Mesenchymal stem cell (in vitro differentiated cells and primary cell): ENCODE data around the gene DMD.
"Not testable (repeated sequence)": the region's sequence is repeated elsewhere in the genome, so short reads cannot be mapped to it uniquely, and the experiment has no call there.

Experiments used
- DNase-seq: peaks from one replicate; pipeline ENCODE4 v3.0.0-alpha.2; 2013
- H2AFZ ChIP-seq: one replicate; pipeline ENCODE4 v1.6.1; 2013; ENCODE audit warnings: low read depth, mild to moderate bottlenecking, control low read depth, inconsistent platforms, low read length, moderate library complexity
- H2AK5ac ChIP-seq: 2 replicates; pipeline ENCODE4 v1.6.1; 2013; ENCODE audit warnings: low read length, moderate library complexity, mild to moderate bottlenecking, inconsistent platforms; ENCODE audit not compliant: severe bottlenecking
- H2BK120ac ChIP-seq: one replicate; pipeline ENCODE4 v1.6.1; 2013; ENCODE audit warnings: low read depth, mild to moderate bottlenecking, inconsistent platforms, low read length, moderate library complexity
- H2BK12ac ChIP-seq, 2 experiments: one replicate each; pipeline ENCODE4 v1.6.1; 2013; ENCODE audit warnings: inconsistent platforms in 2 of 2, low read length in 2 of 2, mild to moderate bottlenecking in 2 of 2, moderate library complexity in 2 of 2, control low read depth in 1 of 2
- H2BK15ac ChIP-seq: one replicate; pipeline ENCODE4 v1.6.1; 2013; ENCODE audit warnings: mild to moderate bottlenecking, low read depth, inconsistent platforms; ENCODE audit not compliant: poor library complexity, severe bottlenecking
- H2BK5ac ChIP-seq: 2 replicates; pipeline ENCODE4 v1.6.1; 2013; ENCODE audit warnings: low read depth, mild to moderate bottlenecking, low read length, control low read depth, inconsistent platforms; ENCODE audit not compliant: poor library complexity, severe bottlenecking
- H3K14ac ChIP-seq, 2 experiments: one replicate each; pipeline ENCODE4 v1.6.1; 2013; ENCODE audit warnings: inconsistent platforms in 2 of 2, low read length in 2 of 2, control low read depth in 1 of 2, mild to moderate bottlenecking in 1 of 2, moderate library complexity in 1 of 2
- H3K18ac ChIP-seq, 2 experiments: one replicate each; pipeline ENCODE4 v1.6.1; 2013; ENCODE audit warnings: inconsistent platforms in 2 of 2, low read length in 2 of 2, control low read depth in 1 of 2, low read depth in 1 of 2, mild to moderate bottlenecking in 1 of 2
- H3K23ac ChIP-seq, 2 experiments: one replicate each; pipeline ENCODE4 v1.6.1; 2013; ENCODE audit warnings: inconsistent platforms in 2 of 2, low read length in 2 of 2, mild to moderate bottlenecking in 2 of 2, moderate library complexity in 2 of 2, control low read depth in 1 of 2
- H3K27ac ChIP-seq: 2 replicates; pipeline ENCODE4 v1.5.1; 2013; ENCODE audit warnings: mild to moderate bottlenecking, moderate library complexity, low read length, control low read depth, inconsistent platforms; ENCODE audit not compliant: poor library complexity, severe bottlenecking
- H3K27me3 ChIP-seq, 2 experiments: 2 replicates each; pipeline versions ENCODE4 v1.6.1 to v1.7.0; 2013; ENCODE audit warnings: low read length in 2 of 2, mild to moderate bottlenecking in 2 of 2, moderate library complexity in 2 of 2, control low read depth in 1 of 2, inconsistent platforms in 1 of 2; ENCODE audit not compliant: control insufficient read depth in 1 of 2, insufficient read depth in 1 of 2
- H3K36me3 ChIP-seq, 2 experiments: 2 replicates each; pipeline versions ENCODE4 v1.6.1 to v1.7.0; 2013; ENCODE audit warnings: low read length in 2 of 2, control low read depth in 1 of 2, inconsistent platforms in 1 of 2, low read depth in 1 of 2, mild to moderate bottlenecking in 1 of 2; ENCODE audit not compliant: insufficient read depth in 2 of 2, control insufficient read depth in 1 of 2
- H3K4ac ChIP-seq, 2 experiments: one replicate each; pipeline ENCODE4 v1.6.1; 2013; ENCODE audit warnings: inconsistent platforms in 2 of 2, low read length in 2 of 2, mild to moderate bottlenecking in 2 of 2, moderate library complexity in 2 of 2, control low read depth in 1 of 2, low read depth in 1 of 2
- H3K4me1 ChIP-seq: 2 replicates; pipeline ENCODE4 v1.6.1; 2013; ENCODE audit warnings: low read depth, low read length, control low read depth; ENCODE audit not compliant: control insufficient read depth, insufficient read depth
- H3K4me2 ChIP-seq: 2 replicates; pipeline ENCODE4 v1.6.1; 2013; ENCODE audit warnings: low read length, mild to moderate bottlenecking, inconsistent platforms; ENCODE audit not compliant: poor library complexity, severe bottlenecking
- H3K4me3 ChIP-seq, 2 experiments: 2 replicates each; pipeline versions ENCODE4 v1.5.1 to v1.7.0; 2013; ENCODE audit warnings: low read length in 2 of 2, mild to moderate bottlenecking in 2 of 2, control low read depth in 1 of 2, low read depth in 1 of 2; ENCODE audit not compliant: insufficient read depth in 1 of 2
- H3K79me1 ChIP-seq: replicated peaks from 2 replicates; pipeline ENCODE4 v1.6.1; 2013; ENCODE audit warnings: mild to moderate bottlenecking, control low read depth, low read length, inconsistent platforms; ENCODE audit not compliant: poor library complexity, severe bottlenecking
- H3K9ac ChIP-seq: 2 replicates; pipeline ENCODE4 v1.7.0; 2013; ENCODE audit warnings: mild to moderate bottlenecking, low read length, moderate library complexity
- H3K9me3 ChIP-seq: 2 replicates; pipeline ENCODE4 v1.7.0; 2013; ENCODE audit warnings: mild to moderate bottlenecking, low read length; ENCODE audit not compliant: control insufficient read depth
- H4K8ac ChIP-seq: one replicate; pipeline ENCODE4 v1.6.1; 2013; ENCODE audit warnings: inconsistent platforms, mild to moderate bottlenecking, low read length, moderate library complexity
- H4K91ac ChIP-seq: one replicate; pipeline ENCODE4 v1.6.1; 2013; ENCODE audit warnings: mild to moderate bottlenecking, low read length, inconsistent platforms
- WGBS: methylation state at CpG from one replicate; pipeline ENCODE4 v1.1.7; 2013; ENCODE audit warnings: mixed read lengths; 5-methylcytosine and 5-hydroxymethylcytosine counted together

Gene DMD

DNA sequence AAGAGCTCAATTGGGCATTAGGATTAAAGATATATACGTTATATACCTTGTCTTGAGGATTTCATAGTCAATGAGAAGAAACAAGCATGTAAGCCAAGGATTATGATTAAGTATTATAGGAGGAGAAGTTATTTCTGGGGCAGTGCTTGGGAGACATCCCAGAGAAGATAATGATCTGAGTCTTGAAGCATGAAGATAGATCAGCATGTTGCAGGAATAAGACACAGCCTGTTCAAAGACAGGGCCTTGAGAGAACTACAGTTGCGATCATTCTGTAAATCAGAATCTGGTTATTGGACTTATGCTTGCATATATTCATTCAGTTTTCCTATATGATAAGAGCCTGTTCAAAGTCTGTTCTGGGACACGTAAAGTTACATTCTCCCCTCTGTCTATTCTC, 1277.3 kb downstream of the DMD start:
- no peak overlapping the region for H2BK5ac ChIP-seq
- H2BK12ac ChIP-seq, result no peak overlapping the region
- no peaks in the 10 kb centered on the region for H3K9me3 ChIP-seq
- H3K4me2 ChIP-seq, result no peak overlapping the region
- no peak overlapping the region for H2BK15ac ChIP-seq
- 70% methylated on average over 1 of the region's 3 CpGs for WGBS
- H2BK120ac ChIP-seq, result no peak overlapping the region
- H3K14ac ChIP-seq, result no peak overlapping the region
- H3K23ac ChIP-seq, result no peak overlapping the region
- H3K4me1 ChIP-seq, result no peaks in the 10 kb centered on the region
- no peak overlapping the region for H3K9ac ChIP-seq
- no peak overlapping the region for H3K27ac ChIP-seq
- no peak overlapping the region for H2AFZ ChIP-seq
- H3K4ac ChIP-seq, result no peak overlapping the region
- no peak overlapping the region for H2AK5ac ChIP-seq
- DNase-seq, result no peak
- H3K36me3 ChIP-seq, result no peaks in the 10 kb centered on the region
- no peak overlapping the region for H4K91ac ChIP-seq
- H3K27me3 ChIP-seq, result no peaks in the 10 kb centered on the region
- no peak overlapping the region for H3K18ac ChIP-seq
- H3K79me1 ChIP-seq, result no peaks in the 10 kb centered on the region
- no peak overlapping the region for H4K8ac ChIP-seq
- no peak overlapping the region for H3K4me3 ChIP-seq

- H3K79me1 ChIP-seq, result no peaks in the 10 kb centered on the region
- H3K4me1 ChIP-seq, result no peaks in the 10 kb centered on the region
- H3K18ac ChIP-seq, result no peak overlapping the region
- no peak overlapping the region for H2BK15ac ChIP-seq
- H3K36me3 ChIP-seq, result no peaks in the 10 kb centered on the region
- H4K91ac ChIP-seq, result no peak overlapping the region
- H2AFZ ChIP-seq, result no peak overlapping the region
- no peak overlapping the region for H3K9ac ChIP-seq
- H3K23ac ChIP-seq, result no peak overlapping the region
- H3K27me3 ChIP-seq, result no peaks in the 10 kb centered on the region
- no peak overlapping the region for H4K8ac ChIP-seq
- H2BK120ac ChIP-seq, result no peak overlapping the region
- H3K9me3 ChIP-seq, result no peaks in the 10 kb centered on the region
- no peak for DNase-seq
- H2BK12ac ChIP-seq, result no peak overlapping the region
- H3K4me3 ChIP-seq, result no peak overlapping the region
- no peak overlapping the region for H3K4me2 ChIP-seq
- H3K4ac ChIP-seq, result no peak overlapping the region
- H3K27ac ChIP-seq, result no peak overlapping the region
- H2BK5ac ChIP-seq, result no peak overlapping the region
- no peak overlapping the region for H3K14ac ChIP-seq
- H2AK5ac ChIP-seq, result no peak overlapping the region
- 80% methylated on average over 1 of the region's 1 CpG for WGBS
Measured at GRCh38 chrX:31932769-31933168, 1278.6 kb downstream of the DMD start.

- not testable (repeated sequence) for H2AK5ac ChIP-seq, H3K9ac ChIP-seq, H3K18ac ChIP-seq, H3K14ac ChIP-seq, H3K4me3 ChIP-seq, H3K4ac ChIP-seq, H4K8ac ChIP-seq, H2AFZ ChIP-seq, H3K79me1 ChIP-seq, H3K4me1 ChIP-seq, H4K91ac ChIP-seq, H3K4me2 ChIP-seq, DNase-seq, H3K27me3 ChIP-seq, H2BK12ac ChIP-seq, H3K27ac ChIP-seq, H2BK5ac ChIP-seq, H3K36me3 ChIP-seq, H2BK15ac ChIP-seq, H2BK120ac ChIP-seq, H3K23ac ChIP-seq, H3K9me3 ChIP-seq
- 96% methylated on average over 9 of the region's 11 CpGs for WGBS
Measured at GRCh38 chrX:31932320-31932719, 1279.0 kb downstream of the DMD start.

DNA sequence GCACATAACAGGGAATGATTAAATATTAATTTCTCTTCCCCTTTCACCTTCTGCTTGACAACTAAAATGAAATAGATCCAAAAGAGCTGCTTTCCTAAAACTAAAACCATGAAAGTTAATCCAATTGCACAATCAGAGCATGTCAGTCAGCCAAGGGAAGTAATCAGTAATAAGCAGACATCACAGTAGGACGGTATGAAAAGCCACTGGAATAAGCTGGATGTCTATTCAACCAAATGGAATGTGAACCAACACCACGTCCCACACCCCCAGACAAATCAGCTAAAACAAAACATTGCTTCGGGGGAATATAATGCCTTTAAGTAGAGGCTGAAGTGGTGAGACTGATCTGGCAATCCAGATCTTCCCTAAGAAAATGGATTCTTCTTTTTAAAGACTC, 1280.1 kb downstream of the DMD start:
- no peak overlapping the region for H3K9ac ChIP-seq
- H2AK5ac ChIP-seq, result no peak overlapping the region
- no peak overlapping the region for H2BK5ac ChIP-seq
- no peaks in the 10 kb centered on the region for H3K4me1 ChIP-seq
- H3K14ac ChIP-seq, result no peak overlapping the region
- H3K9me3 ChIP-seq, result no peaks in the 10 kb centered on the region
- no peak overlapping the region for H4K8ac ChIP-seq
- no peaks in the 10 kb centered on the region for H3K36me3 ChIP-seq
- H3K23ac ChIP-seq, result no peak overlapping the region
- no peak overlapping the region for H3K4me3 ChIP-seq
- H2AFZ ChIP-seq, result no peak overlapping the region
- no peak overlapping the region for H3K18ac ChIP-seq
- no peak overlapping the region for H2BK120ac ChIP-seq
- H2BK15ac ChIP-seq, result no peak overlapping the region
- no peak overlapping the region for H3K4ac ChIP-seq
- no peak overlapping the region for H4K91ac ChIP-seq
- no peak overlapping the region for H3K27ac ChIP-seq
- WGBS, result no CpG with 5 or more reads among the region's 3 CpGs
- H3K4me2 ChIP-seq, result no peak overlapping the region
- peak; percentile 1 for DNase-seq
- no peaks in the 10 kb centered on the region for H3K27me3 ChIP-seq
- no peak overlapping the region for H2BK12ac ChIP-seq
- no peaks in the 10 kb centered on the region for H3K79me1 ChIP-seq
